Uterus (tissue), 2 donors: ENCODE results near the gene PLEKHM3.

Experiments
- POLR2A ChIP-seq, 2 donors: fragments of 450-650 bp; IDR thresholded peaks; one replicate each; pipeline ENCODE4 v1.6.1; 2016; ENCODE audit warnings: antibody characterized with exemption in 2 of 2, mild to moderate bottlenecking in 1 of 2, moderate library complexity in 1 of 2
- TF ChIP-seq, protein P1 (sequence below), 4 experiments: fragments of 200-600 bp in 2 of 4; fragments of 450-650 bp in 2 of 4; sonication (generic) in 2 of 4; IDR thresholded peaks; one replicate each; pipeline ENCODE4 v1.5.1; 2016 to 2019; ENCODE audit warnings: antibody characterized with exemption in 4 of 4, mild to moderate bottlenecking in 2 of 4, moderate library complexity in 1 of 4

DNA sequence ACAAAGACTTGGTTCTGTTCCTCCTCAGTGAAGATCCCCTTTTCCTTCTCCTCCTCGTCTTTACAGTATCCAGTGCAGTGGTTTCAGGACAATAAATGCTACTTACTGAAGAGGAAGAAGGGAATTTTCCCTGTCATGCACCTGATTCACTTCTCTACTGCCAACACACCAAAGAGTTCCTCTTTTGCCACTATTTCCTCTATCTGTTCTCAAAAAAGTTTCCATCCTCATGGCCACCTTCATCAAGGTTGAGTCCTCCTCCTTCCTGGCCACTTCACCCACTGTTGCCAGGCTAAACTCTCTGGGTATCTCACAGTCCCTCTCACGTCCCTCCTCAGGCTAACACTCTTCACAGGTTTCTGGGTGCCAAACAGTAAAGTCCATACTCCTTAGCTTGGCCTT lies 41.7 kb downstream of the PLEKHM3 start:
- TF ChIP-seq, protein P1, sequence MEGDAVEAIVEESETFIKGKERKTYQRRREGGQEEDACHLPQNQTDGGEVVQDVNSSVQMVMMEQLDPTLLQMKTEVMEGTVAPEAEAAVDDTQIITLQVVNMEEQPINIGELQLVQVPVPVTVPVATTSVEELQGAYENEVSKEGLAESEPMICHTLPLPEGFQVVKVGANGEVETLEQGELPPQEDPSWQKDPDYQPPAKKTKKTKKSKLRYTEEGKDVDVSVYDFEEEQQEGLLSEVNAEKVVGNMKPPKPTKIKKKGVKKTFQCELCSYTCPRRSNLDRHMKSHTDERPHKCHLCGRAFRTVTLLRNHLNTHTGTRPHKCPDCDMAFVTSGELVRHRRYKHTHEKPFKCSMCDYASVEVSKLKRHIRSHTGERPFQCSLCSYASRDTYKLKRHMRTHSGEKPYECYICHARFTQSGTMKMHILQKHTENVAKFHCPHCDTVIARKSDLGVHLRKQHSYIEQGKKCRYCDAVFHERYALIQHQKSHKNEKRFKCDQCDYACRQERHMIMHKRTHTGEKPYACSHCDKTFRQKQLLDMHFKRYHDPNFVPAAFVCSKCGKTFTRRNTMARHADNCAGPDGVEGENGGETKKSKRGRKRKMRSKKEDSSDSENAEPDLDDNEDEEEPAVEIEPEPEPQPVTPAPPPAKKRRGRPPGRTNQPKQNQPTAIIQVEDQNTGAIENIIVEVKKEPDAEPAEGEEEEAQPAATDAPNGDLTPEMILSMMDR (IDR thresholded peaks at IDR 0.05), result no peak
- TF ChIP-seq POLR2A (IDR thresholded peaks at IDR 0.05), result no peak
